GM23338 (cell line): Measurements from ENCODE around the gene MMP17. TPM values are rescaled to one million over a fixed set of nuclear protein-coding genes. Genes with fewer than 3 reads are reported as not detected.

ENCODE experiments used
- ATAC-seq: fragments of 200-7000 bp; cut with Tn5 transposase; 3 replicates; pipeline ENCODE4 v1.9.1; 2020
- DNase-seq: peaks from one replicate; pipeline ENCODE4 v3.0.0-alpha.2; 2015; ENCODE audit warnings: low spot score
- H2AFZ ChIP-seq: fragments of 200-600 bp; sonication (generic); 2 replicates; pipeline ENCODE4 v1.8.0; 2016; ENCODE audit warnings: antibody characterized with exemption, mild to moderate bottlenecking, moderate library complexity
- H3F3A ChIP-seq: fragments of 200-600 bp; sonication (generic); replicated peaks from 2 replicates; pipeline ENCODE4 v1.8.0; 2017; ENCODE audit warnings: antibody characterized with exemption, mixed run types, low read depth
- H3K27ac ChIP-seq: fragments of 200-600 bp; sonication (generic); 2 replicates; pipeline ENCODE4 v1.6.1; 2016; ENCODE audit warnings: low read depth
- H3K27me3 ChIP-seq: fragments of 200-600 bp; sonication (generic); 2 replicates; pipeline ENCODE4 v1.8.0; 2016; ENCODE audit warnings: mild to moderate bottlenecking, mixed run types, moderate library complexity; ENCODE audit not compliant: insufficient read depth
- H3K36me3 ChIP-seq: fragments of 200-600 bp; sonication (generic); 2 replicates; pipeline ENCODE4 v1.8.0; 2016; ENCODE audit warnings: mild to moderate bottlenecking; ENCODE audit not compliant: insufficient read depth
- H3K4me1 ChIP-seq: fragments of 200-600 bp; sonication (generic); 2 replicates; pipeline ENCODE4 v1.8.0; 2016; ENCODE audit warnings: mild to moderate bottlenecking, moderate library complexity; ENCODE audit not compliant: insufficient read depth
- H3K4me2 ChIP-seq: fragments of 200-600 bp; sonication (generic); 2 replicates; pipeline ENCODE4 v1.7.1; 2017; ENCODE audit warnings: mixed run types
- H3K4me3 ChIP-seq: fragments of 200-600 bp; sonication (generic); 2 replicates; pipeline ENCODE4 v1.6.1; 2016; ENCODE audit warnings: mixed run types
- H3K79me2 ChIP-seq: fragments of 200-600 bp; sonication (generic); replicated peaks from 2 replicates; pipeline ENCODE4 v1.8.0; 2017; ENCODE audit warnings: mild to moderate bottlenecking; ENCODE audit not compliant: insufficient read depth
- H3K9me2 ChIP-seq: fragments of 200-600 bp; sonication (generic); 2 replicates; pipeline ENCODE4 v1.8.0; 2017; ENCODE audit not compliant: insufficient read depth
- H4K20me1 ChIP-seq: fragments of 200-600 bp; sonication (generic); replicated peaks from 2 replicates; pipeline ENCODE4 v1.8.0; 2017; ENCODE audit warnings: mild to moderate bottlenecking; ENCODE audit not compliant: insufficient read depth
- H3K27ac Mint-ChIP-seq: 2 replicates; pipeline ENCODE4 v1.8.0; 2020; ENCODE audit warnings: inconsistent platforms, mild to moderate bottlenecking, moderate library complexity, mixed read lengths
- H3K27me3 Mint-ChIP-seq: 3 replicates; pipeline ENCODE4 v1.8.0; 2022; ENCODE audit warnings: low read depth, mild to moderate bottlenecking, moderate library complexity, mixed read lengths, inconsistent platforms; ENCODE audit not compliant: insufficient read depth, poor library complexity
- H3K36me3 Mint-ChIP-seq: 3 replicates; pipeline ENCODE4 v1.8.0; 2021; ENCODE audit warnings: low read depth, mild to moderate bottlenecking, inconsistent platforms, moderate library complexity, mixed read lengths
- H3K4me1 Mint-ChIP-seq: 3 replicates; pipeline ENCODE4 v1.8.0; 2020; ENCODE audit warnings: mild to moderate bottlenecking, inconsistent platforms, mixed read lengths
- H3K4me3 Mint-ChIP-seq: 3 replicates; pipeline ENCODE4 v1.8.0; 2021; ENCODE audit warnings: moderate library complexity, mild to moderate bottlenecking, inconsistent platforms, mixed read lengths
- H3K9me3 Mint-ChIP-seq: 3 replicates; pipeline ENCODE4 v1.8.0; 2020; ENCODE audit warnings: moderate library complexity, mild to moderate bottlenecking, inconsistent platforms, mixed read lengths
- EZH2phosphoT487 ChIP-seq: fragments of 200-600 bp; sonication (generic); IDR thresholded peaks from one replicate; pipeline ENCODE4 v1.8.1; 2018; ENCODE audit warnings: antibody characterized with exemption; ENCODE audit not compliant: unreplicated experiment
- JUNB ChIP-seq: IDR thresholded peaks from one replicate; pipeline ENCODE4 v1.6.1; 2016; ENCODE audit warnings: antibody characterized with exemption; ENCODE audit not compliant: unreplicated experiment
- NANOG ChIP-seq: IDR thresholded peaks from 2 replicates; pipeline ENCODE4 v1.6.1; 2016; ENCODE audit warnings: antibody characterized with exemption, borderline replicate concordance
- POLR2AphosphoS5 ChIP-seq: IDR thresholded peaks from 2 replicates; pipeline ENCODE4 v1.6.1; 2016; ENCODE audit warnings: antibody characterized with exemption, low read depth
- ZNF331 ChIP-seq: fragments of 250-450 bp; sonication (Bioruptor Pico); IDR thresholded peaks from 2 replicates; pipeline ENCODE4 v1.5.0; 2020; ENCODE audit warnings: low read depth, mild to moderate bottlenecking, moderate library complexity
- long read RNA-seq: library from polyadenylated mRNA; unstranded; transcript quantifications from one replicate; pipeline ENCODE4 v2.0.0, GENCODE V29; 2020; ENCODE audit not compliant: unreplicated experiment
- polyA plus RNA-seq: library from polyadenylated mRNA; unstranded; fragments of >200 nt; fragmentation: Nextera tagmentation; extraction: Ambion mirVana; gene quantifications from 2 replicates; pipeline ENCODE4 v1.2.1, GENCODE V29; 2016
- total RNA-seq: library from RNA; depleted of rRNA; stranded (reverse); fragments of >200 nt; shearing (Covaris generic); gene quantifications from 2 replicates; pipeline ENCODE4 v1.2.3, GENCODE V29; 2014; rRNA removed
- TF ChIP-seq, protein P1 (sequence below), 2 experiments: fragments of 200-600 bp in 1 of 2; sonication (generic) in 1 of 2; conservative IDR thresholded peaks; 2 replicates each; pipeline versions ENCODE4 v1.5.1 to v1.6.1; 2016 to 2017; ENCODE audit warnings: antibody characterized with exemption in 2 of 2, low read depth in 2 of 2, mild to moderate bottlenecking in 2 of 2, moderate library complexity in 1 of 2
- TF ChIP-seq, protein P2 (sequence below): IDR thresholded peaks from one replicate; pipeline ENCODE4 v1.6.1; 2018; ENCODE audit warnings: antibody characterized with exemption; ENCODE audit not compliant: unreplicated experiment
- TF ChIP-seq, protein P3 (sequence below): fragments of 250-450 bp; sonication (Bioruptor Pico); IDR thresholded peaks from 2 replicates; pipeline ENCODE4 v1.5.0; 2020; ENCODE audit warnings: mild to moderate bottlenecking, moderate library complexity

MMP17 gene
- total RNA-seq (26.8 and 48.5 TPM in 2 replicates), polyA plus RNA-seq (10.4 and 16.9 TPM in 2 replicates)
- long read RNA-seq, partial matches to known transcripts, result 1 of 14 reads
- long read RNA-seq, other reads (novel, unspliced or antisense), result 10 of 14 reads

DNA sequence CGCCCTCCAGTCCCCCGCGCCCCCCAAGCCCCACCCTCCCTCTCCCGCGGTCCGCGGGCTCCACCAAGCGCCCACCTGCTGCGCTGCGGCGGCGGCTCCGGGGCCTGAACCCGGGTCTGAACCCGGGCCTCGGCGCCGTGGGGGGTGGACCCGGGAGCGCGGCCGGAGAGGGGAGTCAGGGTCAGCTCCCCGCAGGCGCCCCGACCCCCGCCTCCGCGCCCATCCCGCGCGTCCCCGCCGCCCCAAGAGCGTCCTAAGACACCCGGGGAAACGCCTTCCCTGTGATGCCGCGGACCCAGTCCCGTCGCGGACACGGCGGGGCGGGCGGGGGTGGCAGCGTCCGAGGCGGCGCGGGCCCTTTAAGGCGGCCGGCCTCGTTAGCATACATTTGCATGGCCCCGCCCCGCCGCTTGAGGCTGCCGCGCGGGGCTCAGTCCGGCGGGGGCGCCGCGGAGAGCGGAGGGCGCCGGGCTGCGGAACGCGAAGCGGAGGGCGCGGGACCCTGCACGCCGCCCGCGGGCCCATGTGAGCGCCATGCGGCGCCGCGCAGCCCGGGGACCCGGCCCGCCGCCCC is at the start of gene MMP17:
Gene MMP17 (plus strand): TSS at position 433 of the 574 bp plus-strand sequence. CDS start 102 bp downstream, at position 535.
- H3K4me1 Mint-ChIP-seq, result peaks cover 10% of the 10 kb centered on the region; the same call in 2 of the 3 replicates
- no peaks in the 10 kb centered on the region; the same call in 2 of the 3 replicates for H3K36me3 Mint-ChIP-seq
- Histone ChIP-seq H3K4me1 (peaks cover 7% of the 10 kb centered on the region; the same call in 1 of the 2 replicates), H3K4me3 (peak within 1 kb of the TSS; percentile 73), H3K27me3 (peaks cover 29% of the 10 kb centered on the region), H4K20me1 (no peaks in the 10 kb centered on the region), H3K36me3 (no peaks in the 10 kb centered on the region), H3K79me2 (no peaks in the 10 kb centered on the region; the same call in 1 of the 2 replicates), H2AFZ (no peak within 1 kb of the TSS), H3K27ac (no peak within 1 kb of the TSS), H3K4me2 (peak within 1 kb of the TSS; percentile 93), H3K9me2 (no peaks in the 10 kb centered on the region), H3F3A (0 out of 2 replicates have a peak, but pooled peaks cover 2% of the 10 kb centered on the region)
- no peaks in the 10 kb centered on the region for H3K9me3 Mint-ChIP-seq
- peak; percentile 94 for DNase-seq
- H3K27ac Mint-ChIP-seq, result no peak within 1 kb of the TSS
- peak within 1 kb of the TSS; percentile 78 for H3K4me3 Mint-ChIP-seq
- TF ChIP-seq, protein P1, sequence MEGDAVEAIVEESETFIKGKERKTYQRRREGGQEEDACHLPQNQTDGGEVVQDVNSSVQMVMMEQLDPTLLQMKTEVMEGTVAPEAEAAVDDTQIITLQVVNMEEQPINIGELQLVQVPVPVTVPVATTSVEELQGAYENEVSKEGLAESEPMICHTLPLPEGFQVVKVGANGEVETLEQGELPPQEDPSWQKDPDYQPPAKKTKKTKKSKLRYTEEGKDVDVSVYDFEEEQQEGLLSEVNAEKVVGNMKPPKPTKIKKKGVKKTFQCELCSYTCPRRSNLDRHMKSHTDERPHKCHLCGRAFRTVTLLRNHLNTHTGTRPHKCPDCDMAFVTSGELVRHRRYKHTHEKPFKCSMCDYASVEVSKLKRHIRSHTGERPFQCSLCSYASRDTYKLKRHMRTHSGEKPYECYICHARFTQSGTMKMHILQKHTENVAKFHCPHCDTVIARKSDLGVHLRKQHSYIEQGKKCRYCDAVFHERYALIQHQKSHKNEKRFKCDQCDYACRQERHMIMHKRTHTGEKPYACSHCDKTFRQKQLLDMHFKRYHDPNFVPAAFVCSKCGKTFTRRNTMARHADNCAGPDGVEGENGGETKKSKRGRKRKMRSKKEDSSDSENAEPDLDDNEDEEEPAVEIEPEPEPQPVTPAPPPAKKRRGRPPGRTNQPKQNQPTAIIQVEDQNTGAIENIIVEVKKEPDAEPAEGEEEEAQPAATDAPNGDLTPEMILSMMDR (conservative IDR thresholded peaks at IDR 0.05; ENCODE audit: low read depth in 2 of 2), result peak in 1 of 2 experiments; percentile 49; a peak in 2 of 4 replicates
- peak; percentile 82 for TF ChIP-seq POLR2AphosphoS5
- no peak for TF ChIP-seq JUNB
- ATAC-seq, result peak; percentile 49
- peaks cover 14% of the 10 kb centered on the region for H3K27me3 Mint-ChIP-seq

DNA sequence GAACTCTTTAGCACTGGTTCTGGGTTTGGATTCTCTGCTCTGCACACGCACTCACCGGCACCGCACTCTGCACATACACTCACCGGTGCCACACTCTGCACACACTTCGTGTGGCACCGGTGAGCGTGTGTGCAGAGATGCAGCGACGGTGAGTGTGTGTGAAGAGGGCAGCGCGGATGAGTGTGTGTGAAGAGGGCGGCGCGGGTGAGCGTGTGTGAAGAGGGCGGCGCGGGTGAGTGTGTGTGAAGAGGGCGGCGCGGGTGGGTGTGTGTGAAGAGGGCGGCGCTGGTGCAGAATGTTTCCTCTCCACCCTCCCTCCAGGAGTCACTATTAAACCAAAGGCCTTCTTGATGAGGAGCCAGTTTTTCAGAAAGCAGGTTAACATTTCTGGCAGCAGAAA is 49.2 kb upstream of the MMP17 start:
- no peak overlapping the region for H3K4me3 Mint-ChIP-seq
- peaks cover 15% of the 10 kb centered on the region for H3K79me2 ChIP-seq
- peaks cover 48% of the 10 kb centered on the region for H3K36me3 Mint-ChIP-seq
- H4K20me1 ChIP-seq, result peaks cover 4% of the 10 kb centered on the region; the same call in 1 of the 2 replicates
- DNase-seq (no peak), ATAC-seq (no peak)
- H3K9me3 Mint-ChIP-seq, result no peaks in the 10 kb centered on the region
- H2AFZ ChIP-seq, result no peak overlapping the region
- H3K27me3 ChIP-seq, result no peaks in the 10 kb centered on the region
- H3K4me1 ChIP-seq, result peaks cover 22% of the 10 kb centered on the region
- no peaks in the 10 kb centered on the region for H3K9me2 ChIP-seq
- H3K4me2 ChIP-seq, result no peak overlapping the region
- peak overlapping the region; percentile 68; the same call in 1 of the 2 replicates for H3K27ac Mint-ChIP-seq
- peaks cover 11% of the 10 kb centered on the region for H3K27me3 Mint-ChIP-seq
- no peak overlapping the region for H3K4me3 ChIP-seq
- H3K36me3 ChIP-seq, result peaks cover 24% of the 10 kb centered on the region
- H3K27ac ChIP-seq, result no peak overlapping the region
- H3K4me1 Mint-ChIP-seq, result peaks cover 27% of the 10 kb centered on the region
- H3F3A ChIP-seq, result no peaks in the 10 kb centered on the region
- no peak for TF ChIP-seq POLR2AphosphoS5
- TF ChIP-seq, protein P2, sequence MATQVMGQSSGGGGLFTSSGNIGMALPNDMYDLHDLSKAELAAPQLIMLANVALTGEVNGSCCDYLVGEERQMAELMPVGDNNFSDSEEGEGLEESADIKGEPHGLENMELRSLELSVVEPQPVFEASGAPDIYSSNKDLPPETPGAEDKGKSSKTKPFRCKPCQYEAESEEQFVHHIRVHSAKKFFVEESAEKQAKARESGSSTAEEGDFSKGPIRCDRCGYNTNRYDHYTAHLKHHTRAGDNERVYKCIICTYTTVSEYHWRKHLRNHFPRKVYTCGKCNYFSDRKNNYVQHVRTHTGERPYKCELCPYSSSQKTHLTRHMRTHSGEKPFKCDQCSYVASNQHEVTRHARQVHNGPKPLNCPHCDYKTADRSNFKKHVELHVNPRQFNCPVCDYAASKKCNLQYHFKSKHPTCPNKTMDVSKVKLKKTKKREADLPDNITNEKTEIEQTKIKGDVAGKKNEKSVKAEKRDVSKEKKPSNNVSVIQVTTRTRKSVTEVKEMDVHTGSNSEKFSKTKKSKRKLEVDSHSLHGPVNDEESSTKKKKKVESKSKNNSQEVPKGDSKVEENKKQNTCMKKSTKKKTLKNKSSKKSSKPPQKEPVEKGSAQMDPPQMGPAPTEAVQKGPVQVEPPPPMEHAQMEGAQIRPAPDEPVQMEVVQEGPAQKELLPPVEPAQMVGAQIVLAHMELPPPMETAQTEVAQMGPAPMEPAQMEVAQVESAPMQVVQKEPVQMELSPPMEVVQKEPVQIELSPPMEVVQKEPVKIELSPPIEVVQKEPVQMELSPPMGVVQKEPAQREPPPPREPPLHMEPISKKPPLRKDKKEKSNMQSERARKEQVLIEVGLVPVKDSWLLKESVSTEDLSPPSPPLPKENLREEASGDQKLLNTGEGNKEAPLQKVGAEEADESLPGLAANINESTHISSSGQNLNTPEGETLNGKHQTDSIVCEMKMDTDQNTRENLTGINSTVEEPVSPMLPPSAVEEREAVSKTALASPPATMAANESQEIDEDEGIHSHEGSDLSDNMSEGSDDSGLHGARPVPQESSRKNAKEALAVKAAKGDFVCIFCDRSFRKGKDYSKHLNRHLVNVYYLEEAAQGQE, result no peak
- TF ChIP-seq ZNF331 (CRISPR knock-in tag), result no peak
- TF ChIP-seq EZH2phosphoT487, result no peak
- TF ChIP-seq, protein P3, sequence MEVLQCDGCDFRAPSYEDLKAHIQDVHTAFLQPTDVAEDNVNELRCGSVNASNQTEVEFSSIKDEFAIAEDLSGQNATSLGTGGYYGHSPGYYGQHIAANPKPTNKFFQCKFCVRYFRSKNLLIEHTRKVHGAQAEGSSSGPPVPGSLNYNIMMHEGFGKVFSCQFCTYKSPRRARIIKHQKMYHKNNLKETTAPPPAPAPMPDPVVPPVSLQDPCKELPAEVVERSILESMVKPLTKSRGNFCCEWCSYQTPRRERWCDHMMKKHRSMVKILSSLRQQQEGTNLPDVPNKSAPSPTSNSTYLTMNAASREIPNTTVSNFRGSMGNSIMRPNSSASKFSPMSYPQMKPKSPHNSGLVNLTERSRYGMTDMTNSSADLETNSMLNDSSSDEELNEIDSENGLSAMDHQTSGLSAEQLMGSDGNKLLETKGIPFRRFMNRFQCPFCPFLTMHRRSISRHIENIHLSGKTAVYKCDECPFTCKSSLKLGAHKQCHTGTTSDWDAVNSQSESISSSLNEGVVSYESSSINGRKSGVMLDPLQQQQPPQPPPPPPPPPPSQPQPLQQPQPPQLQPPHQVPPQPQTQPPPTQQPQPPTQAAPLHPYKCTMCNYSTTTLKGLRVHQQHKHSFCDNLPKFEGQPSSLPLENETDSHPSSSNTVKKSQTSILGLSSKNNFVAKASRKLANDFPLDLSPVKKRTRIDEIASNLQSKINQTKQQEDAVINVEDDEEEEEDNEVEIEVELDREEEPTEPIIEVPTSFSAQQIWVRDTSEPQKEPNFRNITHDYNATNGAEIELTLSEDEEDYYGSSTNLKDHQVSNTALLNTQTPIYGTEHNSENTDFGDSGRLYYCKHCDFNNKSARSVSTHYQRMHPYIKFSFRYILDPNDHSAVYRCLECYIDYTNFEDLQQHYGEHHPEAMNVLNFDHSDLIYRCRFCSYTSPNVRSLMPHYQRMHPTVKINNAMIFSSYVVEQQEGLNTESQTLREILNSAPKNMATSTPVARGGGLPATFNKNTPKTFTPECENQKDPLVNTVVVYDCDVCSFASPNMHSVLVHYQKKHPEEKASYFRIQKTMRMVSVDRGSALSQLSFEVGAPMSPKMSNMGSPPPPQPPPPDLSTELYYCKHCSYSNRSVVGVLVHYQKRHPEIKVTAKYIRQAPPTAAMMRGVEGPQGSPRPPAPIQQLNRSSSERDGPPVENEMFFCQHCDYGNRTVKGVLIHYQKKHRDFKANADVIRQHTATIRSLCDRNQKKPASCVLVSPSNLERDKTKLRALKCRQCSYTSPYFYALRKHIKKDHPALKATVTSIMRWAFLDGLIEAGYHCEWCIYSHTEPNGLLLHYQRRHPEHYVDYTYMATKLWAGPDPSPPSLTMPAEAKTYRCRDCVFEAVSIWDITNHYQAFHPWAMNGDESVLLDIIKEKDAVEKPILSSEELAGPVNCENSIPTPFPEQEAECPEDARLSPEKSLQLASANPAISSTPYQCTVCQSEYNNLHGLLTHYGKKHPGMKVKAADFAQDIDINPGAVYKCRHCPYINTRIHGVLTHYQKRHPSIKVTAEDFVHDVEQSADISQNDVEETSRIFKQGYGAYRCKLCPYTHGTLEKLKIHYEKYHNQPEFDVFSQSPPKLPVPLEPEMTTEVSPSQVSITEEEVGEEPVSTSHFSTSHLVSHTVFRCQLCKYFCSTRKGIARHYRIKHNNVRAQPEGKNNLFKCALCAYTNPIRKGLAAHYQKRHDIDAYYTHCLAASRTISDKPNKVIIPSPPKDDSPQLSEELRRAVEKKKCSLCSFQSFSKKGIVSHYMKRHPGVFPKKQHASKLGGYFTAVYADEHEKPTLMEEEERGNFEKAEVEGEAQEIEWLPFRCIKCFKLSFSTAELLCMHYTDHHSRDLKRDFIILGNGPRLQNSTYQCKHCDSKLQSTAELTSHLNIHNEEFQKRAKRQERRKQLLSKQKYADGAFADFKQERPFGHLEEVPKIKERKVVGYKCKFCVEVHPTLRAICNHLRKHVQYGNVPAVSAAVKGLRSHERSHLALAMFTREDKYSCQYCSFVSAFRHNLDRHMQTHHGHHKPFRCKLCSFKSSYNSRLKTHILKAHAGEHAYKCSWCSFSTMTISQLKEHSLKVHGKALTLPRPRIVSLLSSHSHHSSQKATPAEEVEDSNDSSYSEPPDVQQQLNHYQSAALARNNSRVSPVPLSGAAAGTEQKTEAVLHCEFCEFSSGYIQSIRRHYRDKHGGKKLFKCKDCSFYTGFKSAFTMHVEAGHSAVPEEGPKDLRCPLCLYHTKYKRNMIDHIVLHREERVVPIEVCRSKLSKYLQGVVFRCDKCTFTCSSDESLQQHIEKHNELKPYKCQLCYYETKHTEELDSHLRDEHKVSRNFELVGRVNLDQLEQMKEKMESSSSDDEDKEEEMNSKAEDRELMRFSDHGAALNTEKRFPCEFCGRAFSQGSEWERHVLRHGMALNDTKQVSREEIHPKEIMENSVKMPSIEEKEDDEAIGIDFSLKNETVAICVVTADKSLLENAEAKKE (CRISPR knock-in tag), result no peak
- no peak for TF ChIP-seq NANOG
- TF ChIP-seq JUNB, result no peak
